Activated CD8-positive, alpha-beta T cell treated with anti-CD3 and anti-CD28 coated beads, Interleukin-2, amount 10 ng/mL, durations not matched to agents 7 days and 5 days (primary cell): ENCODE measurements around the gene ACOT9. TPM values are rescaled to one million over a fixed set of nuclear protein-coding genes. Genes with fewer than 3 reads are reported as not detected.

Experiments used
- ATAC-seq: fragments of 150-1000 bp; cut with Tn5 transposase; one replicate; pipeline ENCODE4 v1.10.0; 2021; ENCODE audit warnings: moderate library complexity
- CTCF ChIA-PET: fragments of 350-600 bp; sonication (Branson Sonifier 250); formaldehyde crosslinking; loops from one replicate; lab custom pipeline; 2021; ENCODE audit warnings: antibody characterized with exemption; lab: Charles Lee
- POLR2A ChIA-PET: fragments of 350-600 bp; sonication (Branson Sonifier 250); formaldehyde crosslinking; loops from one replicate; lab custom pipeline; 2021; ENCODE audit warnings: antibody characterized with exemption; lab: Charles Lee
- DNase-seq: peaks from one replicate; pipeline ENCODE4 v3.0.0-alpha.2; 2020
- H3K27ac Mint-ChIP-seq: one replicate; pipeline ENCODE4 v1.8.0; 2021; ENCODE audit warnings: mild to moderate bottlenecking, mixed read lengths
- H3K27me3 Mint-ChIP-seq: one replicate; pipeline ENCODE4 v1.8.0; 2021; ENCODE audit warnings: low read depth, mixed read lengths
- H3K36me3 Mint-ChIP-seq: one replicate; pipeline ENCODE4 v1.8.0; 2021; ENCODE audit warnings: low read depth, mixed read lengths
- H3K4me1 Mint-ChIP-seq: one replicate; pipeline ENCODE4 v1.8.0; 2021; ENCODE audit warnings: low read depth, mixed read lengths
- H3K4me3 Mint-ChIP-seq: one replicate; pipeline ENCODE4 v1.8.0; 2021; ENCODE audit warnings: mild to moderate bottlenecking, mixed read lengths
- H3K9me3 Mint-ChIP-seq: one replicate; pipeline ENCODE4 v1.8.0; 2022; ENCODE audit warnings: mixed read lengths; ENCODE audit not compliant: insufficient read depth
- total RNA-seq, 2 experiments: library from RNA; stranded (reverse); gene quantifications; one replicate each; pipeline ENCODE4 v1.2.3, GENCODE V29; 2021

Gene ACOT9, protein sequence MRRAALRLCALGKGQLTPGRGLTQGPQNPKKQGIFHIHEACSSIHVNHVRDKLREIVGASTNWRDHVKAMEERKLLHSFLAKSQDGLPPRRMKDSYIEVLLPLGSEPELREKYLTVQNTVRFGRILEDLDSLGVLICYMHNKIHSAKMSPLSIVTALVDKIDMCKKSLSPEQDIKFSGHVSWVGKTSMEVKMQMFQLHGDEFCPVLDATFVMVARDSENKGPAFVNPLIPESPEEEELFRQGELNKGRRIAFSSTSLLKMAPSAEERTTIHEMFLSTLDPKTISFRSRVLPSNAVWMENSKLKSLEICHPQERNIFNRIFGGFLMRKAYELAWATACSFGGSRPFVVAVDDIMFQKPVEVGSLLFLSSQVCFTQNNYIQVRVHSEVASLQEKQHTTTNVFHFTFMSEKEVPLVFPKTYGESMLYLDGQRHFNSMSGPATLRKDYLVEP
- 10 to 100 TPM; 23.5 to 29.0 TPM for total RNA-seq

DNA sequence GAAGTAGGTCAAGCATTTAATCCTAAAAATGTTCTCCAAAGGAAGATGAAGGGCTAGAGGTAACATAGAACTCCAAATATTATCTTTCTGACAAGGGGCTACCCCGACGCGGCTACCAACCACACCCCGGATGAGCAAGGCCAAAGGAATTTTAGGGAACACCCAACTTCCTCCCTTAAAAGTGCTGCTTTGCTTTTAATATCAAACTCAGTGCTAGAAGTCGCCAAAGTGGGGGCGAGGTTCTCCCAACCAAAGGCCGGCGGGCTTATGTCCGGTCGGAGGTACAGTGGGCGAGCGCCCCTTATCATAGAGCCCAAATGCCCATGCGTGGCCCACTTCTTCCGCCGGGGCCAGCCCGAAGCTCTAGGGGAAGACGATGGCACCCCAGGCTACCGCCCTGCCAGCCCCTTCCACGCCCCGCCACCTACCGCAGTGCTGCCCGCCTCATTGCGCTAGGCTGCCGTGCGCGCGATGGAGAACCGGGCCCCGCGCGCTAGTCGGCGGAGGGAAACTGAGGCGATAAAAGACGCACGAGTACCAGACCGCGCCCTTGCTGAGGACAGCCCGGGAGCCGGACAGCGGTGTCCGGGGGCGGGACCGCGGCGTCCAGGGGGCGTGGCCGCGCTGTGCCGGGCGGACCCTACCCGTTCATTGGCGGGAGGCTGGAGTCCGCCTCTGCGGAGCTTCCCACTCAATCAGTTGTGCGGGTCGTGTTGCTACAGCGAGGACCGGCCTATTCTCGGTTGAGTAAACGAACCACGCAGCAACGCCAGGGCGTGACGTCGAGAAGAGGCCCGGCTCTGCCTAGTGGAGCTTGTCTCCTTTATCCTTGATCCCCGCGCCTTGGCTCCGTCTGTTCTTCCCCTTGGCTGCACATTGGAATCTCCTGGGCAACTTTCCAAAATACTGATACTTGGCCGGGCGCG lies at the start of gene ACOT9:
ACOT9 (minus strand) TSS at position 580 of the 926 bp plus-strand sequence; CDS start at position 448, 132 bp downstream.
- ATAC-seq (peak; percentile 98), DNase-seq (peak; percentile 81)
- H3K9me3 Mint-ChIP-seq, result no peaks in the 10 kb centered on the region
- CTCF ChIA-PET, result interaction anchor here (0.9 to 3.2 kb wide), 5 partner anchors 9 to 165 kb away, joined by 3 to 16 read pairs (median 9); partner anchors contain the start of genes APOO, CXorf58 and SAT1
- H3K4me1 Mint-ChIP-seq, result peaks cover 32% of the 10 kb centered on the region
- no peaks in the 10 kb centered on the region for H3K27me3 Mint-ChIP-seq
- POLR2A ChIA-PET, result interaction anchor here (0.5 to 1.7 kb wide), 5 partner anchors 23 to 722 kb away, joined by 3 to 12 read pairs (median 3); partner anchors contain the start of genes PDK3 and SAT1
- H3K4me3 Mint-ChIP-seq, result peak within 1 kb of the TSS; percentile 76
- no peaks in the 10 kb centered on the region for H3K36me3 Mint-ChIP-seq
- H3K27ac Mint-ChIP-seq, result peak within 1 kb of the TSS; percentile 89

DNA sequence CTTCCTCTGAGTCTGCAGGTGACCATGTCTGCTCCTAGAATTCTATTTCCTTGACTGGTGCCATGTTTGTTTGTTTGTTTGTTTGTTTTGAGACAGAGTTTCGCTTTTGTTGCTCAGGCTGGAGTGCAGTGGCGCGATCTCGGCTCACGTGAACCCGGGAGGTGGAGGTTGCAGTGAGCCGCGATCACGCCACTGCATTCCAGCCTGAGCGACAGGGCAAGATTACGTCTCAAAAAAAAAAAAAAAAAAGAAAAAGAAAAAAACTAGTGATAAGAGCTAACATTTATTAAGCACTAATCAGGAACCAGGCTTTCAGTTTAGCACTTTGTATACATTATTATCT lies 47.0 kb upstream of the ACOT9 start:
- Mint-ChIP-seq H3K9me3 (no peaks in the 10 kb centered on the region), H3K27ac (no peak overlapping the region), H3K27me3 (no peaks in the 10 kb centered on the region), H3K4me3 (no peak overlapping the region), H3K36me3 (peaks cover 10% of the 10 kb centered on the region), H3K4me1 (peaks cover 10% of the 10 kb centered on the region)
- CTCF ChIA-PET, result interaction anchor here (2.5 kb wide), 1 partner anchor 112 kb away, joined by 11 read pairs; no protein-coding TSS in a partner anchor
- ATAC-seq (no peak), DNase-seq (no peak)
- POLR2A ChIA-PET, result no interaction called here

DNA sequence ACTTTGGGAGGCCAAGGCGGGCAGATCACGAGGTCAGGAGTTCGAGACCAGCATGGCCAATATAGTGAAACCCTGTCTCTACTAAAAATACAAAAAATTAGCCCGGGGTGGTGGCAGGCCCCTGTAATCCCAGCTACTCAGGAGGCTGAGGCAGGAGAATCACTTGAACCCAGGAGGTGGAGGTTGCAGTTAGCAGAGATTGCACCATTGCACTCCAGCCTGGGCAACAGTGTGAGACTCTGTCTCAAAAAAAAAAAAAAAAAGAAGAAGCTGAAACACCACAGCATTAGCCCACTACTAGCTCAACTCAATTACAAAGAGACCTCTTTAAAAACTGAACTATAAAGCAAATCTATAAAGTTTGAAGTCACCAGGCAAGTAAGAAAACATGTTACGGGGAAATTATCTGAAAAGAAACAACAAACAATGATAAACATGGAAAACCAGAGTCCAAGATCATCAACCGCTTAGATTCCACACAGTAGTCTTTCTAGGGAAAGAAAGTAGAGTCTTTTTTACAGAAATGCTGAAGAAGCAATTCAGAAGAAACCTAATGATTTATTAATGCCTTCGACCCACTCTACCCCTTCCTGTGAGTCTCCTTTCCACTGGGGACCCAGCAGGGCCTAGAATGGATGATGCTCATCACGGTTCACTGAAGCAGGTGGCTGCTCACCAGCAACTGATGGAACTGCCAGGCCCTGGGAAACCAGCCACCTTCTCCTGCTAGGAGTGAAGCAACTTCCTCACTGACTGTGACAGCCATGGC lies 46.5 kb upstream of the ACOT9 start:
- CTCF ChIA-PET, result interaction anchor here (2.5 kb wide), 1 partner anchor 112 kb away, joined by 11 read pairs; no protein-coding TSS in a partner anchor
- Mint-ChIP-seq H3K27me3 (no peaks in the 10 kb centered on the region), H3K9me3 (no peaks in the 10 kb centered on the region), H3K4me3 (no peak overlapping the region), H3K4me1 (peaks cover 16% of the 10 kb centered on the region), H3K27ac (no peak overlapping the region), H3K36me3 (peaks cover 15% of the 10 kb centered on the region)
- POLR2A ChIA-PET, result no interaction called here
- ATAC-seq (no peak), DNase-seq (no peak)

GRCh38 chrX:23788946-23789345 lies 45.9 kb upstream of the ACOT9 start:
- peaks cover 22% of the 10 kb centered on the region for H3K36me3 Mint-ChIP-seq
- no peak overlapping the region for H3K4me3 Mint-ChIP-seq
- POLR2A ChIA-PET, result no interaction called here
- ATAC-seq (no peak), DNase-seq (no peak)
- no peaks in the 10 kb centered on the region for H3K27me3 Mint-ChIP-seq
- H3K27ac Mint-ChIP-seq, result no peak overlapping the region
- H3K4me1 Mint-ChIP-seq, result peaks cover 21% of the 10 kb centered on the region
- CTCF ChIA-PET, result interaction anchor here (2.5 kb wide), 1 partner anchor 113 kb away, joined by 11 read pairs; no protein-coding TSS in a partner anchor
- no peaks in the 10 kb centered on the region for H3K9me3 Mint-ChIP-seq

GRCh38 chrX:23788521-23788920 lies 45.4 kb upstream of the ACOT9 start:
- Mint-ChIP-seq H3K27ac (no peak overlapping the region), H3K36me3 (peaks cover 26% of the 10 kb centered on the region), H3K4me3 (no peak overlapping the region), H3K4me1 (peaks cover 21% of the 10 kb centered on the region), H3K9me3 (no peaks in the 10 kb centered on the region), H3K27me3 (no peaks in the 10 kb centered on the region)
- DNase-seq (no peak), ATAC-seq (no peak)
- ChIA-PET CTCF (interaction anchor here (9.0 kb wide), 1 partner anchor 114 kb away, joined by 106 read pairs; no protein-coding TSS in a partner anchor), POLR2A (no interaction called here)

GRCh38 chrX:23787745-23788118 lies 44.7 kb upstream of the ACOT9 start:
- DNase-seq (no peak), ATAC-seq (no peak)
- Mint-ChIP-seq H3K27ac (no peak overlapping the region), H3K4me3 (no peak overlapping the region), H3K4me1 (peaks cover 21% of the 10 kb centered on the region), H3K27me3 (no peaks in the 10 kb centered on the region), H3K36me3 (peaks cover 27% of the 10 kb centered on the region), H3K9me3 (no peaks in the 10 kb centered on the region)
- ChIA-PET POLR2A (no interaction called here), CTCF (interaction anchor here (9.0 kb wide), 1 partner anchor 114 kb away, joined by 106 read pairs; no protein-coding TSS in a partner anchor)

- no peaks in the 10 kb centered on the region for H3K9me3 Mint-ChIP-seq
- no peaks in the 10 kb centered on the region for H3K27me3 Mint-ChIP-seq
- peaks cover 27% of the 10 kb centered on the region for H3K36me3 Mint-ChIP-seq
- no peak overlapping the region for H3K4me3 Mint-ChIP-seq
- CTCF ChIA-PET, result interaction anchor here (9.0 kb wide), 1 partner anchor 116 kb away, joined by 106 read pairs; no protein-coding TSS in a partner anchor
- ATAC-seq (no peak), DNase-seq (no peak)
- no peak overlapping the region for H3K27ac Mint-ChIP-seq
- H3K4me1 Mint-ChIP-seq, result peaks cover 29% of the 10 kb centered on the region
- POLR2A ChIA-PET, result no interaction called here
Measured at GRCh38 chrX:23786268-23786815, 43.3 kb upstream of the ACOT9 start.

DNA sequence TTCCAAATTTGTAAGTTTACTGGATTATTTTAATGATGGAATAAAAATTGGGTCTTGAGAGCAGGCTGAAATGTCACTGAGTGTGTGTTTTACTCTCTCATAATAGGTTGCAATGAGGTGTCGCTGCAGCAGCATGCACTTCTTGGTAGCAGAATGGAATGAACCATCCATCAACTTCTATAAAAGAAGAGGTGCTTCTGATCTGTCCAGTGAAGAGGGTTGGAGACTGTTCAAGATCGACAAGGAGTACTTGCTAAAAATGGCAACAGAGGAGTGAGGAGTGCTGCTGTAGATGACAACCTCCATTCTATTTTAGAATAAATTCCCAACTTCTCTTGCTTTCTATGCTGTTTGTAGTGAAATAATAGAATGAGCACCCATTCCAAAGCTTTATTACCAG lies 42.5 kb upstream of the ACOT9 start:
- no peak for ATAC-seq
- Mint-ChIP-seq H3K9me3 (no peaks in the 10 kb centered on the region), H3K4me3 (peak overlapping the region; percentile 18), H3K27me3 (no peaks in the 10 kb centered on the region), H3K36me3 (peaks cover 27% of the 10 kb centered on the region), H3K27ac (no peak overlapping the region), H3K4me1 (peaks cover 32% of the 10 kb centered on the region)
- ChIA-PET POLR2A (interaction anchor here (1.8 kb wide), 1 partner anchor 42 kb away, joined by 11 read pairs; the partner anchor contains the start of gene ACOT9), CTCF (interaction anchor here (9.0 kb wide), 1 partner anchor 116 kb away, joined by 106 read pairs; no protein-coding TSS in a partner anchor)
- no peak for DNase-seq

GRCh38 chrX:23784470-23785331 lies 41.6 kb upstream of the ACOT9 start:
- POLR2A ChIA-PET, result interaction anchor here (0.6 to 3.0 kb wide), 12 partner anchors 12 to 270 kb away, joined by 3 to 61 read pairs (median 10); partner anchors contain the start of genes ACOT9, EIF2S3 and KLHL15

More at GRCh38 chrX:23784470-23785331, 41.6 kb upstream of the ACOT9 start:
- CTCF ChIA-PET, result interaction anchor here (0.8 to 9.0 kb wide), 4 partner anchors 41 to 123 kb away, joined by 4 to 106 read pairs (median 16); partner anchors contain the start of genes ACOT9, APOO and CXorf58
- peaks cover 32% of the 10 kb centered on the region for H3K4me1 Mint-ChIP-seq
- DNase-seq, result no peak
- peaks cover 27% of the 10 kb centered on the region for H3K36me3 Mint-ChIP-seq
- H3K27me3 Mint-ChIP-seq, result no peaks in the 10 kb centered on the region
- peak overlapping the region; percentile 98 for H3K27ac Mint-ChIP-seq
- H3K4me3 Mint-ChIP-seq, result peak overlapping the region; percentile 86
- H3K9me3 Mint-ChIP-seq, result no peaks in the 10 kb centered on the region
- no peak for ATAC-seq
